ENCODE measurements around the gene TMEM125. TPM values are rescaled to one million over a fixed set of nuclear protein-coding genes. Genes with fewer than 3 reads are reported as not detected.

Gene TMEM125
- total RNA-seq, 2 experiments from 2014 or later, result not detected

- no peaks in the 10 kb centered on the region for H3K4me1 Mint-ChIP-seq
- H3K4me3 Mint-ChIP-seq, result no peak overlapping the region
- ChIA-PET CTCF (no interaction called here), POLR2A (no interaction called here)
- H3K36me3 Mint-ChIP-seq (ENCODE audit: low read depth), result no peaks in the 10 kb centered on the region
- H3K9me3 Mint-ChIP-seq, result no peaks in the 10 kb centered on the region
- H3K27me3 Mint-ChIP-seq, result peaks cover 8% of the 10 kb centered on the region
- no peak for DNase-seq
- H3K27ac Mint-ChIP-seq, result no peak overlapping the region
Observed at GRCh38 chr1:43284065-43284464, 14.3 kb downstream of the TMEM125 start.

- peaks cover 8% of the 10 kb centered on the region for H3K27me3 Mint-ChIP-seq
- no peak overlapping the region for H3K27ac Mint-ChIP-seq
- ChIA-PET POLR2A (no interaction called here), CTCF (no interaction called here)
- no peak for DNase-seq
- H3K4me3 Mint-ChIP-seq, result no peak overlapping the region
- H3K4me1 Mint-ChIP-seq, result no peaks in the 10 kb centered on the region
- no peaks in the 10 kb centered on the region for H3K36me3 Mint-ChIP-seq (ENCODE audit: low read depth)
- H3K9me3 Mint-ChIP-seq, result no peaks in the 10 kb centered on the region
Observed at GRCh38 chr1:43284546-43285110, 14.8 kb downstream of the TMEM125 start.

DNA sequence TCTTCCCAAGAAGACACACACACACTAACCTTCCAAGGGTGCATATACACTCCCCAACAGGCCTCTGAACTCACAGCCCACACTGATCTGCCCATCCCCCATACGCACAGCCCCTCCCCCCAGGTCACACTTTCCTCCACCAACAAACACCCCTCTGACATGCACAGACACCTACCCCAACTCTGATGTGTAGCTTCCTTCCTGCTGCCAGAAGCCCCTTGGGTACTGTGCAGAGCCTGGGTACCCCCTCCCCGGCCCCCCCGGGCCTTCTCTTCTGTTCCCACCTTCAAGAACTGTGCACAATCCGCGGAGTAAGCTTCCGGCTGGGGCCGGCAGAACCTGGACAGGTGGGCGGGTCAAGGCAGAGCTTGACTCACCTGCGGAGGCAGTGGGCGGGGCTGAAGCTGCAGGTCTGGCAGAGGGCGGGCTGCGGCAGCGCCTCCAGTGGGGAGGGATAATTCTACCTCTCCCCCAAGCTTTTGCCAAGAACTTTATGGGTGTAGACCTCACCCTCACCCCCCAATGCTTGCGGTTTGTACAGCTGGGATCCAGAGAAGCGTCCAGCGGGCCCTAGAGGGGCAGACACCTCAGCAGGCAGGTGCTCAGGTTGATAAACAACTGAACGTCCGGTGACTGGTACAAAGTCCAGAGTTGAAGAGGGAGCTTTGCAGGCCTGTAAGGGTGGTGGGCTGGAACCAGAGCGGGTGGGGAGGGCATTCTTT lies 15.6 kb downstream of the TMEM125 start, which contains the start of gene C1orf210:
Gene C1orf210 (minus strand): TSS at position 313 of the 722 bp plus-strand sequence. CDS start 2,311 bp downstream, outside the sequence.
- Mint-ChIP-seq H3K4me3 (no peak within 1 kb of the TSS), H3K27me3 (peaks cover 8% of the 10 kb centered on the region), H3K27ac (no peak within 1 kb of the TSS), H3K36me3 (ENCODE audit: low read depth) (no peaks in the 10 kb centered on the region), H3K4me1 (no peaks in the 10 kb centered on the region), H3K9me3 (no peaks in the 10 kb centered on the region)
- ChIA-PET CTCF (no interaction called here), POLR2A (no interaction called here)
- DNase-seq, result no peak

- ChIA-PET POLR2A (no interaction called here), CTCF (no interaction called here)
- peaks cover 8% of the 10 kb centered on the region for H3K27me3 Mint-ChIP-seq
- H3K4me3 Mint-ChIP-seq, result no peak overlapping the region
- H3K9me3 Mint-ChIP-seq, result no peaks in the 10 kb centered on the region
- DNase-seq, result no peak
- no peaks in the 10 kb centered on the region for H3K4me1 Mint-ChIP-seq
- H3K27ac Mint-ChIP-seq, result no peak overlapping the region
- no peaks in the 10 kb centered on the region for H3K36me3 Mint-ChIP-seq (ENCODE audit: low read depth)
Observed at GRCh38 chr1:43286115-43286514, 16.3 kb downstream of the TMEM125 start.

DNA sequence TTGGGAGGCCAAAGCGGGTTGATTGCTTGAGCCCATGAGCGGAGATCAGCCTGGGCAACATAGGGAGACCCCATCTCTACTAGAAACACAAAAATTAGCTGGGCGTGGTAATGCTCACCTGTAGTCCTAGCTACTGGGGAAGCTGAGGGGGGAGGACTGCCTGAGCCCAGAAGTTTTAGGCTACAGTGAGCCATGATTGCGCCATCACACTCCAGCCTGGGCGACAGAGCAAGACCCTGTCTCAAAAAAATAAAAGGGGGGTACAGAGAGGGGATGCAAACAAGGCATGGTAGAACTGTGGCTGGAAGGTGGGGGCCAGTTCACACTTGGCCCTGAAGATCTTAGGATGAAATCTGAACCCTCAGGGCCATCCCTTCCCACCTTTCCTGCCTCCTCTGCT lies 16.8 kb downstream of the TMEM125 start:
- POLR2A ChIA-PET, result no interaction called here
- Mint-ChIP-seq H3K27ac (no peak overlapping the region), H3K4me1 (no peaks in the 10 kb centered on the region), H3K9me3 (no peaks in the 10 kb centered on the region), H3K27me3 (peaks cover 8% of the 10 kb centered on the region), H3K36me3 (ENCODE audit: low read depth) (no peaks in the 10 kb centered on the region), H3K4me3 (no peak overlapping the region)
- DNase-seq, result no peak
- CTCF ChIA-PET, result no interaction called here

- no peak for DNase-seq
- POLR2A ChIA-PET, result no interaction called here
- H3K4me3 Mint-ChIP-seq, result no peak overlapping the region
- peaks cover 8% of the 10 kb centered on the region for H3K27me3 Mint-ChIP-seq
- H3K4me1 Mint-ChIP-seq, result no peaks in the 10 kb centered on the region
- H3K27ac Mint-ChIP-seq, result no peak overlapping the region
- H3K9me3 Mint-ChIP-seq, result no peaks in the 10 kb centered on the region
- CTCF ChIA-PET, result no interaction called here
- no peaks in the 10 kb centered on the region for H3K36me3 Mint-ChIP-seq (ENCODE audit: low read depth)
Observed at GRCh38 chr1:43288058-43288784, 18.4 kb downstream of the TMEM125 start.

- H3K4me3 Mint-ChIP-seq, result no peak overlapping the region
- ChIA-PET CTCF (no interaction called here), POLR2A (no interaction called here)
- no peak for DNase-seq
- no peak overlapping the region for H3K27ac Mint-ChIP-seq
- H3K9me3 Mint-ChIP-seq, result no peaks in the 10 kb centered on the region
- H3K36me3 Mint-ChIP-seq (ENCODE audit: low read depth), result no peaks in the 10 kb centered on the region
- H3K4me1 Mint-ChIP-seq, result peaks cover 1% of the 10 kb centered on the region
- H3K27me3 Mint-ChIP-seq, result peaks cover 8% of the 10 kb centered on the region
Observed at GRCh38 chr1:43288785-43289706, 19.3 kb downstream of the TMEM125 start.

DNA sequence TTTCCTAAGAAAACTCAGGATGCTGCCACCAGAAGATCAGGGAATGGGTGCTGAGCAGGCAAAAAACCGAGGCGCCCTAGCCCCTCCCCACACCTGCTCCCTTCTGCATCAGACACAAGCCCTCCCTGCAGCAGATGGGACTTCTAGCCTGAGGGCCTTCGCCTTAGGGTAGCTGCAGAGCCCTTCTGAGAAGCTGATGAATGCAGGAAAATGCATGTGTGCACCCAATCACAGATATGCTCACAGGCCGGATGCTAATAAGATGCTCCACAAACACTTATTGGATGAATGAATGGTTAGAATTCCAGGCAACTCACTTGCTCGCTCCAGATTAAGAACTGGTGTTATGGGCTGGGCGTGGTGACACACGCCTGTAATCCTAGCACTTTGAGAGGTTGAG lies 22.4 kb downstream of the TMEM125 start:
- POLR2A ChIA-PET, result no interaction called here
- no peak overlapping the region for H3K4me3 Mint-ChIP-seq

GRCh38 chr1:43292679-43293078 lies 22.9 kb downstream of the TMEM125 start:
- peaks cover 4% of the 10 kb centered on the region for H3K27me3 Mint-ChIP-seq
- no peak overlapping the region for H3K27ac Mint-ChIP-seq
- no peak for DNase-seq
- H3K9me3 Mint-ChIP-seq, result no peaks in the 10 kb centered on the region
- H3K4me3 Mint-ChIP-seq, result no peak overlapping the region
- ChIA-PET POLR2A (interaction anchor here (1.1 kb wide), 1 partner anchor 162 kb away, joined by 3 read pairs; no protein-coding TSS in a partner anchor), CTCF (interaction anchor here (0.6 to 1.3 kb wide), 2 partner anchors 15 to 569 kb away, joined by 3 read pairs; no protein-coding TSS in a partner anchor)
- H3K4me1 Mint-ChIP-seq, result peaks cover 21% of the 10 kb centered on the region
- H3K36me3 Mint-ChIP-seq (ENCODE audit: low read depth), result no peaks in the 10 kb centered on the region

More for the DNA sequence above, 22.4 kb downstream of the TMEM125 start:
- Mint-ChIP-seq H3K9me3 (no peaks in the 10 kb centered on the region), H3K27ac (no peak overlapping the region), H3K36me3 (ENCODE audit: low read depth) (no peaks in the 10 kb centered on the region), H3K27me3 (peaks cover 5% of the 10 kb centered on the region), H3K4me1 (peaks cover 21% of the 10 kb centered on the region)
- DNase-seq, result no peak
- CTCF ChIA-PET, result interaction anchor here (0.6 kb wide), 1 partner anchor 569 kb away, joined by 3 read pairs; no protein-coding TSS in a partner anchor

GRCh38 chr1:43293176-43293575 lies 23.4 kb downstream of the TMEM125 start:
- Mint-ChIP-seq H3K4me1 (peaks cover 21% of the 10 kb centered on the region), H3K36me3 (ENCODE audit: low read depth) (no peaks in the 10 kb centered on the region), H3K4me3 (no peak overlapping the region), H3K27me3 (peaks cover 4% of the 10 kb centered on the region), H3K9me3 (no peaks in the 10 kb centered on the region), H3K27ac (no peak overlapping the region)
- no peak for DNase-seq
- CTCF ChIA-PET, result interaction anchor here (1.3 kb wide), 1 partner anchor 16 kb away, joined by 3 read pairs; no protein-coding TSS in a partner anchor
- POLR2A ChIA-PET, result interaction anchor here (1.1 kb wide), 1 partner anchor 162 kb away, joined by 3 read pairs; no protein-coding TSS in a partner anchor

GRCh38 chr1:43293896-43294760 lies 24.3 kb downstream of the TMEM125 start:
- Mint-ChIP-seq H3K27me3 (no peaks in the 10 kb centered on the region), H3K36me3 (ENCODE audit: low read depth) (no peaks in the 10 kb centered on the region), H3K4me1 (peaks cover 21% of the 10 kb centered on the region), H3K27ac (no peak overlapping the region), H3K9me3 (no peaks in the 10 kb centered on the region), H3K4me3 (no peak overlapping the region)
- POLR2A ChIA-PET, result interaction anchor here (0.9 to 1.1 kb wide), 2 partner anchors 20 to 161 kb away, joined by 3 to 6 read pairs; no protein-coding TSS in a partner anchor
- CTCF ChIA-PET, result interaction anchor here (1.3 kb wide), 1 partner anchor 17 kb away, joined by 3 read pairs; no protein-coding TSS in a partner anchor
- DNase-seq, result no peak

DNA sequence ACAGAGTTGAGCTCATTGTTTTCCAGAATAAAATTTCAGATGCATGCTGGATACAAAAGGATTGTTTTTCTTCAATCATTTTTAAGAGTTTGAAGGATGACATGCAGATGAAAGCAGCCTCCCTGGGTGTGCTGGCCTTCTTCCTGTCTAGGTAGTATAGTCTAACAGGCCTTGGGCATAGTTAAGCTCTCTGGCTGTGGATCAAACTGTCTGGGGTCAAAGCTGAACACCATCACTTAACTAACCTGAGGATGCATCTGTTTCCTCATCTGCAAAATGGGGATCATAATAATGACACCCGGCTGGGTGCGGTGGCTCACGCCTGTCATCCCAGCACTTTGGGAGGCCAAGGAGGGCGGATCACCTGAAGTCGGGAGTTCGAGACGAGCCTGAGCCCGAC lies 25.0 kb downstream of the TMEM125 start:
- DNase-seq, result no peak
- Mint-ChIP-seq H3K36me3 (ENCODE audit: low read depth) (no peaks in the 10 kb centered on the region), H3K4me1 (peaks cover 21% of the 10 kb centered on the region), H3K9me3 (no peaks in the 10 kb centered on the region), H3K27me3 (no peaks in the 10 kb centered on the region), H3K27ac (no peak overlapping the region), H3K4me3 (no peak overlapping the region)
- POLR2A ChIA-PET, result interaction anchor here (0.7 to 0.9 kb wide), 2 partner anchors 20 to 355 kb away, joined by 3 to 6 read pairs; partner anchors contain the start of gene KDM4A
- CTCF ChIA-PET, result no interaction called here

Data from activated CD4-positive, alpha-beta memory T cell treated with anti-CD3 and anti-CD28 coated beads, Interleukin-2, amount 10 ng/mL, durations not matched to agents 7 days and 5 days (primary cell).